ENCODE data around the gene PPP1R1C. TPM values are rescaled to one million over a fixed set of nuclear protein-coding genes. Genes with fewer than 3 reads are reported as not detected.

Gene PPP1R1C
- total RNA-seq, 1 donor from 2014 or later, result 0.50 TPM

DNA sequence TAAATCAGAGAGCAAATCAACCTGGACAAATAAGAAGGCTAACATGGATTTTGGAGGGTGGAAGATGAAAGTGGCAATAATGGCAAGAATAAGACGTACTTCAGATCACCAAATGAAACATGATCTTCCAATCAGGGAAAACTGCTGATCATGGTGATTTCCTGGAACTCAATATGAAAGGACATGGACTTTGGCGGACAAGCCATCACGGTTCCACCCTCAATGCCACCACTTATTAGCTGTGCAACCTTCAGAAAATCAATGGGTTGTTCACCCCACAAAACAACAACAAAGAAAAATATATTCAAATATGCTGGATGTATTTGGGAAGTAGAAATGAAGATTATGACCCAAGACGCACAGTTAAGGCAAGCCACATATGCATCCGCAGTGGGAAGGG, 81.7 kb downstream of the PPP1R1C start:
- H3K9me3 Mint-ChIP-seq (ENCODE audit: unreplicated experiment), result no peaks in the 10 kb centered on the region
- no peak overlapping the region for H3K4me3 ChIP-seq (ENCODE audit: insufficient read depth, low read depth, low read length)
- no peaks in the 10 kb centered on the region for H3K27me3 Mint-ChIP-seq (ENCODE audit: low read depth, unreplicated experiment)
- no peak for DNase-seq (ENCODE audit: low read depth)
- TF ChIP-seq EZH2 (IDR thresholded peaks at IDR 0.05; ENCODE audit: insufficient read depth, low read length) (no peak), CTCF (IDR thresholded peaks at IDR 0.05; ENCODE audit: insufficient read depth, low read depth, low read length) (no peak)
- no peak for FAIRE-seq
- H3K27me3 ChIP-seq (ENCODE audit: insufficient read depth, low read length), result no peaks in the 10 kb centered on the region
- no peaks in the 10 kb centered on the region for H3K79me2 ChIP-seq (ENCODE audit: insufficient read depth, low read length)
- H3K9ac ChIP-seq (ENCODE audit: low read length), result no peak overlapping the region
- no peak overlapping the region for H3K27ac Mint-ChIP-seq (ENCODE audit: unreplicated experiment)
- no peak overlapping the region for H3K4me3 Mint-ChIP-seq (ENCODE audit: unreplicated experiment)
- no peaks in the 10 kb centered on the region for H3K9me3 ChIP-seq (ENCODE audit: insufficient read depth, low read depth, low read length)
- H2AFZ ChIP-seq (ENCODE audit: low read depth, low read length), result no peak overlapping the region
- peaks cover 12% of the 10 kb centered on the region for H3K4me1 ChIP-seq (ENCODE audit: insufficient read depth, low read length)
- H3K27ac ChIP-seq (ENCODE audit: low read depth, low read length), result no peak overlapping the region
- peaks cover 14% of the 10 kb centered on the region for H3K4me1 Mint-ChIP-seq (ENCODE audit: low read depth, unreplicated experiment)
- no peaks in the 10 kb centered on the region for H4K20me1 ChIP-seq (ENCODE audit: insufficient read depth, low read length)
- H3K36me3 ChIP-seq (ENCODE audit: insufficient read depth, low read length), result no peaks in the 10 kb centered on the region
- no peak overlapping the region for H3K4me2 ChIP-seq (ENCODE audit: low read length)
- H3K36me3 Mint-ChIP-seq (ENCODE audit: low read depth, unreplicated experiment), result no peaks in the 10 kb centered on the region

DNA sequence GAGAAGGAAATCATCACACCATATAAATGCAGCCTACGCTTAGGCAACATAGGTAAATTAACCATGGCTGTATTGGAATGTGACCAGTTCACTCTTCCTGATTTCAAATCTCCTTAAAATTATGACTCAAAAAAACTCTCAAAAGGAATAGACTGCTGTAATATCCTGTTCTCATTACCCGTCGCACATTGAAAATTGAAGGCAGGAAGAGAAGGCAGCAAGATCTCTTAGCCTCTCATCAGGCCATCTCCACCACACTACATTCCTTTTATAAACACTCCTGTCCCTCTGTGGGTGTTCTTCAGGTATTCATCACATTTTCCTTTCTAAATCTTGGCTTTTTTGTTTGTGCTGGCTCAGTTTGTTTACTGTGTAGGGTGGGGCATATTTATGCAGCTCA, 83.2 kb downstream of the PPP1R1C start:
- Histone ChIP-seq H3K27ac (ENCODE audit: low read depth, low read length) (no peak overlapping the region), H3K27me3 (ENCODE audit: insufficient read depth, low read length) (no peaks in the 10 kb centered on the region), H3K79me2 (ENCODE audit: insufficient read depth, low read length) (no peaks in the 10 kb centered on the region), H2AFZ (ENCODE audit: low read depth, low read length) (no peak overlapping the region), H3K9ac (ENCODE audit: low read length) (no peak overlapping the region), H4K20me1 (ENCODE audit: insufficient read depth, low read length) (no peaks in the 10 kb centered on the region), H3K4me1 (ENCODE audit: insufficient read depth, low read length) (peaks cover 12% of the 10 kb centered on the region), H3K9me3 (ENCODE audit: insufficient read depth, low read depth, low read length) (no peaks in the 10 kb centered on the region), H3K4me3 (ENCODE audit: insufficient read depth, low read depth, low read length) (no peak overlapping the region), H3K36me3 (ENCODE audit: insufficient read depth, low read length) (no peaks in the 10 kb centered on the region), H3K4me2 (ENCODE audit: low read length) (peak overlapping the region; percentile 7)
- Mint-ChIP-seq H3K27ac (ENCODE audit: unreplicated experiment) (no peak overlapping the region), H3K27me3 (ENCODE audit: low read depth, unreplicated experiment) (no peaks in the 10 kb centered on the region), H3K4me3 (ENCODE audit: unreplicated experiment) (no peak overlapping the region), H3K4me1 (ENCODE audit: low read depth, unreplicated experiment) (peaks cover 22% of the 10 kb centered on the region), H3K36me3 (ENCODE audit: low read depth, unreplicated experiment) (no peaks in the 10 kb centered on the region), H3K9me3 (ENCODE audit: unreplicated experiment) (no peaks in the 10 kb centered on the region)
- no peak for TF ChIP-seq CTCF (IDR thresholded peaks at IDR 0.05; ENCODE audit: insufficient read depth, low read depth, low read length)
- TF ChIP-seq EZH2 (IDR thresholded peaks at IDR 0.05; ENCODE audit: insufficient read depth, low read length), result no peak
- FAIRE-seq (no peak), DNase-seq (ENCODE audit: low read depth) (no peak)

GRCh38 chr2:182069416-182069815, 83.8 kb downstream of the PPP1R1C start:
- Histone ChIP-seq H3K4me3 (ENCODE audit: insufficient read depth, low read depth, low read length) (no peak overlapping the region), H3K79me2 (ENCODE audit: insufficient read depth, low read length) (no peaks in the 10 kb centered on the region), H3K9me3 (ENCODE audit: insufficient read depth, low read depth, low read length) (no peaks in the 10 kb centered on the region), H3K9ac (ENCODE audit: low read length) (no peak overlapping the region), H3K27ac (ENCODE audit: low read depth, low read length) (no peak overlapping the region), H3K4me2 (ENCODE audit: low read length) (no peak overlapping the region), H3K36me3 (ENCODE audit: insufficient read depth, low read length) (no peaks in the 10 kb centered on the region), H3K27me3 (ENCODE audit: insufficient read depth, low read length) (no peaks in the 10 kb centered on the region), H4K20me1 (ENCODE audit: insufficient read depth, low read length) (no peaks in the 10 kb centered on the region), H2AFZ (ENCODE audit: low read depth, low read length) (no peak overlapping the region), H3K4me1 (ENCODE audit: insufficient read depth, low read length) (peaks cover 12% of the 10 kb centered on the region)
- Mint-ChIP-seq H3K27me3 (ENCODE audit: low read depth, unreplicated experiment) (no peaks in the 10 kb centered on the region), H3K4me1 (ENCODE audit: low read depth, unreplicated experiment) (peaks cover 22% of the 10 kb centered on the region), H3K36me3 (ENCODE audit: low read depth, unreplicated experiment) (no peaks in the 10 kb centered on the region), H3K27ac (ENCODE audit: unreplicated experiment) (no peak overlapping the region), H3K4me3 (ENCODE audit: unreplicated experiment) (no peak overlapping the region), H3K9me3 (ENCODE audit: unreplicated experiment) (no peaks in the 10 kb centered on the region)
- DNase-seq (ENCODE audit: low read depth) (no peak), FAIRE-seq (no peak)
- TF ChIP-seq EZH2 (IDR thresholded peaks at IDR 0.05; ENCODE audit: insufficient read depth, low read length) (no peak), CTCF (IDR thresholded peaks at IDR 0.05; ENCODE audit: insufficient read depth, low read depth, low read length) (no peak)
